Measurements from ENCODE around the gene MYO18B.

DNA sequence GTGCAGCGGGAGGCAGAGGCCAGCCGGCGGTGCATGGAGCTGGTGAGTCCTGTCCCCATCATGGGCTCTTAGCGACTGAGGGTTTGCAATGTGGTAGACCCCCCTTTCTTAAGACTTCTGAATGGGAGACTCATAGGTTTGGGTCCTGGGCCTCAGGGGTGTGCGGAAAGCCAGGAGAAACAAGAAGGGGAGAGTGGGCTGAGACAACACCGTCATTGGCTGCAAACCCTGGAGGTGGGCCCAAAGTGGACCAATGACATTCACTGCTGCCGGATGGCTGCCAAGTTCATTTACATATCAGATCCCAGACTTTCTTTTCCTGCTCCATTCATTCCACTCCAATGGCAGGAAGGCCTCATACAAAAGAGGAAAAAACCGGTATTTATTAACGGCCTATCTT is 213.3 kb downstream of the MYO18B start:
- TF ChIP-seq CTCF (IDR thresholded peaks at IDR 0.05; ENCODE audit: extremely low read depth in 1 of 2, insufficient read depth in 1 of 2, low read depth in 1 of 2, low read length in 2 of 2) (no peak), POLR2A (IDR thresholded peaks at IDR 0.05; ENCODE audit: low read depth, low read length) (no peak), JUN (IDR thresholded peaks at IDR 0.05; ENCODE audit: borderline replicate concordance, insufficient read depth, insufficient read length, low read depth) (no peak), MYC (IDR thresholded peaks at IDR 0.05; ENCODE audit: low read depth, low read length) (no peak), POLR2AphosphoS5 (IDR thresholded peaks at IDR 0.05; ENCODE audit: insufficient read depth, low read depth, low read length) (no peak), EZH2 (IDR thresholded peaks at IDR 0.05; ENCODE audit: borderline replicate concordance, low read depth, low read length, severe bottlenecking) (no peak)
- TF ChIP-seq, protein P1, sequence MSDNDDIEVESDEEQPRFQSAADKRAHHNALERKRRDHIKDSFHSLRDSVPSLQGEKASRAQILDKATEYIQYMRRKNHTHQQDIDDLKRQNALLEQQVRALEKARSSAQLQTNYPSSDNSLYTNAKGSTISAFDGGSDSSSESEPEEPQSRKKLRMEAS (IDR thresholded peaks at IDR 0.05; ENCODE audit: insufficient read depth, insufficient read length) = no peak

All from endothelial cell of umbilical vein (primary cell).